ENCODE measurements around the gene HNRNPA3. TPM values are rescaled to one million over a fixed set of nuclear protein-coding genes. Genes with fewer than 3 reads are reported as not detected.
"Not testable (repeated sequence)": the region's sequence is repeated elsewhere in the genome, so short reads cannot be mapped to it uniquely, and the experiment has no call there.

HNRNPA3 gene
- total RNA-seq, 1 experiment from 2014 or later: 24.1 TPM

DNA sequence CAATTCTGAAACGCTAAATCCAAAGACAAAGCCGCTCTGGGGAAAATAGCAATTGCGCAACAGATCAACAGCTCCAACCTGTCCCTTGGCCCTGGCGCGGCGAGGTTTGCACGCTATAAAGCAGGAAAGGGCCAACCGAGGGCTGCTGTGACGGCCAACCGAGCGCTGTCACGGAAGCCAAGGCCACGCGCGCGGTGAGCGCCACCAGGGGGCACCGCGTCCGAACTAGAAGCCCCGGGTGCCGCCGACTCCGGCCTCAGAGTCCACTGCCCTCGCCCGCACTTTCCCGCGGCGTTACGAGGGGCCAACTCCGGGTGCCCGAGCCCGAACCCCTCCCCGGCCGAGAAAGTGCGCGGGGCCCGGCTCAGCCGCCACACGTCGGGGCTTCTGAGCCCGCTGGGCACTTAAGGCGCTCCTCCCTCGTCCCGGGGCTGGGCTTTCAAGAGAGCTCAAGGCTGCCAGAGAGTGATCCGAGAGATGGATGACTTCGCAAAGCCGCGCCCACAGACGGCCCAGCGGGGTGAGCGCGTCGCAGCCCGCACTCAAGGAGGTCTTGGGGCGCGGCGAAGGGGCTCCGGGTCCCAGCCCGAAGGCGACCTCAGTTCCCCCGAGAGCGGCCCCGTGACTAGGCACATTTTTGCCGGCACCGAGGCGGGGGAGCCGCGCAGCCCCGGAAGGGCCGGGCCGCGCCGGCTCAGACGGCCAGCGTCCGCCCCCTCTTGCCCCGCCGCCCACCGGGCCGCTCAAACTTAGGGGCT lies 51.0 kb downstream of the HNRNPA3 start:
- peak; percentile 97 for DNase-seq (ENCODE audit: low read depth)
- in situ Hi-C loops (cut with HindIII; ENCODE audit: low pct_unique_long_range_greater_than_20kb, low sequenced_read_pairs): loop anchor here (10.0 kb wide), 1 partner anchor 151 kb away; no protein-coding TSS in a partner anchor

- no peak for DNase-seq (ENCODE audit: low read depth)
- in situ Hi-C loops (cut with HindIII; ENCODE audit: low pct_unique_long_range_greater_than_20kb, low sequenced_read_pairs): loop anchor here (10.0 kb wide), 1 partner anchor 151 kb away; no protein-coding TSS in a partner anchor
These were observed 51.7 kb downstream of the HNRNPA3 start for GRCh38 chr2:177264209-177264692.

DNA sequence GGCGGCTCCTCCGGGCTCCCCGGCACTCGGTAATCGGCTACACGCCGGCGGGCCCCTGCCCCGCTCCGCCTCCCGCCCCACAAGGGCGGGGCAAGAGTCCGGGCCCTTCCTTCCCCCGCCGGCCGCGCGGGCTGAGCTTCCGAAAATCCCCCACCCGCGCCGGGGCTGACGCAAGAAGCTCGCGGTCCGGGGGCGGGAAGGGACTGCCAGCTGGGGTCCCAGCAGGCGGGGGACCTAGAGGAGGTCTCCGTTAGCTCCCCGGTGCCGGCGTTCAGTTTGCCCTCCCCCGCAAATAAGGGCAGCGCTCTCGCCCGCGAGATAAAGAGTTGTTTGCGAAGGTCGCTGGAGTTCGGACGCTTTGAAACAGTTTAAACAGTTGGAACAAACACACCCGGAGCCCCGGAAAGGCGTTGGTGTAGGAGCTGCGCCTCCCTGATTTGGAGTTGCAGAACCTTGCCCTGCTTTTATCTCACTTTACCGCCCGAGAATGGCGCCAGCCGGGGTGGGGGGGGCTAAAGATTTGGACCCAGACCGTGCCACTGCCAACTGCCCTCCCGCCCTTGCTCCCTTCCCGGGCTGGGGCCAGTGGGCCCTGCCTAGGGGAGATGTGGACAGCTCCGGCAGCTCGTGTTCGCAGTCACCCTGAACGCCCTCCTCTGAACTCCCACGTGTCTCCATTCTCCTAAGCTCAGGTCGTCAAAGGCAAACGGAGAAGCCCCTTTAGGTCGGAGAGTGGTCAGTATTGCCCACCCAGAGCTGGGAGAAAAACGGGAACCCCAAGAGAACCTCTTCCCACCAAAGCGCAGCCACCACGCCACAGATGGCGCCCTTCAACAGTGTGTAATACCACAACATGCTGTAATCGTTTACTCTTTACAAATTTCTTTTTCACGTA lies 52.3 kb downstream of the HNRNPA3 start, which contains the start of gene NFE2L2:
TSS of gene NFE2L2 (minus strand) at position 35 of the 895 bp plus-strand sequence. CDS start 151 bp downstream, outside the sequence.
- in situ Hi-C loops (cut with HindIII; ENCODE audit: low pct_unique_long_range_greater_than_20kb, low sequenced_read_pairs): loop anchor here (10.0 kb wide), 1 partner anchor 150 kb away; no protein-coding TSS in a partner anchor
- DNase-seq (ENCODE audit: low read depth): peak; percentile 94

GRCh38 chr2:177265824-177266817 lies 53.5 kb downstream of the HNRNPA3 start:
- in situ Hi-C loops (cut with HindIII; ENCODE audit: low pct_unique_long_range_greater_than_20kb, low sequenced_read_pairs): loop anchor here (10.0 kb wide), 1 partner anchor 149 kb away; no protein-coding TSS in a partner anchor
- DNase-seq (ENCODE audit: low read depth): peak; percentile 96

DNA sequence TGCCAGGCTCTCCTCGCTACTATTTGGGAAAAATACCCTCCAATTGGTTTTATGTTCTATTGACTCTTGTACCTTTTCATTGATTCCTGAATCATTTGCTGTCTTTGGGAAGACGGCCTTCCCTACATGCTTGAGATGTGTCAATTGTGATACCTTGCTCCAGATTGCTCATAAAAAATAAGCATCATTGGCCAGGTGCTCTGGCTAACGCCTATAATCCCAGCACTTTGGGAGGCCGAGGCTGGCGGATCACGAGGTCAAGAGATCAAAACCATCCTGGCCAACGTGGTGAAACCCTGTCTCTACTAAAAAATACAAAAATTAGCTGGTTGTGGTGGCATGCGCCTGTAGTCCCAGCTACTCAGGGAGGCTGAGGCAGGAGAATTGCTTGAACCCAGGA lies 54.4 kb downstream of the HNRNPA3 start:
- not testable (repeated sequence) for DNase-seq (ENCODE audit: low read depth)
- in situ Hi-C loops (cut with HindIII; ENCODE audit: low pct_unique_long_range_greater_than_20kb, low sequenced_read_pairs): loop anchor here (10.0 kb wide), 1 partner anchor 148 kb away; no protein-coding TSS in a partner anchor

DNA sequence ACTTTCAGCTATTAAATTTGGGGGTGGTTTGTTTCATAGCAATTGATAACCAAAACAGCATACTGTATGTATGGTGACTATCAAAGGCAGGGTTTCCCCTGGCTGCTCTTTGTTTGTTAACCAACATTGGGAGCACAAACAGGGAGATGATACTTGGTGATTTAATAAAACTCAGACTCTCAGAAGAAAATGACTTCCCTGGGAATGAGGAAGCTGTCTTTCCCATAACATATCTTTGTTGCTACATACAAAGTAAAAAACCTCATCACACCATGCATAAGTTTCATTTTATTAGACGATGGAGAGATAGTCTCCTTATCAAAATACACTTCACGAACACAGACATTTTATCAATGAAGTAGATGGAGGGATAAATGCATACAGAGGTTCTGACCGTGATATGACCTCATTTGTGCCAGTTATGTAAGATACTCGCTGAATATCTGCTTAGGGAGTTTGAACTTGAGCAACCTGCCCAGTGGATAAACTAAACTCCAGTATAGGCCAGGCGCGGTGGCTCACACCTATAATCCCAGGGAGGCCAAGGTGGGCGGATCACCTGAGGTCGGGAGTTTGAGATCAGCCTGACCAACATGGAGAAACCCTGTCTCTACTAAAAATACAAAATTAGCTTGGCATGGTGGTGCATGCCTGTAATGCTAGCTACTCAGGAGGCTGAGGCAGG lies 55.7 kb downstream of the HNRNPA3 start:
- DNase-seq (ENCODE audit: low read depth): no peak
- in situ Hi-C loops (cut with HindIII; ENCODE audit: low pct_unique_long_range_greater_than_20kb, low sequenced_read_pairs): loop anchor here (10.0 kb wide), 1 partner anchor 146 kb away; no protein-coding TSS in a partner anchor

GRCh38 chr2:177268901-177269300 lies 56.3 kb downstream of the HNRNPA3 start:
- no peak for DNase-seq (ENCODE audit: low read depth)
- in situ Hi-C loops (cut with HindIII; ENCODE audit: low pct_unique_long_range_greater_than_20kb, low sequenced_read_pairs): loop anchor here (10.0 kb wide), 1 partner anchor 146 kb away; no protein-coding TSS in a partner anchor

DNA sequence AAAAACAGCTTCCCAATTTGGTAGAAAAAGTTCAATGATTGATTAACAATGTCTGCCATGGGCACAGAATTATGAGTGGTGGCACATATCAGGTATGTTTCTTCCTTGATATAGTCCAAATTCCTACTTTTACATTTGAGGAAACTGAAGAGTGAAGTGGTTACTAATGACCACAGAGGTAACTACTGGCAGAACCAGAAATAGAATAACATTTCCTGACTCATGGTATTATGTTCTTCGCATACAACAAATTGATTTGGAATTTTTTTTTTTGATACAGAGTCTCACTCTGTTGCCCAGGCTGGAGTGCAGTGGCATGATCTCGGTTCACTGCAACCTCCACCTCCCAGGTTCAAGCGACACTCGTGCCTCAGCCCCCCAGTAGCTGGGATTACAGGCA lies 57.9 kb downstream of the HNRNPA3 start:
- in situ Hi-C loops (cut with HindIII; ENCODE audit: low pct_unique_long_range_greater_than_20kb, low sequenced_read_pairs): no loop called here
- no peak for DNase-seq (ENCODE audit: low read depth)

GRCh38 chr2:177271981-177272666 lies 59.5 kb downstream of the HNRNPA3 start:
- in situ Hi-C loops (cut with HindIII; ENCODE audit: low pct_unique_long_range_greater_than_20kb, low sequenced_read_pairs): no loop called here
- DNase-seq (ENCODE audit: low read depth): no peak

- in situ Hi-C loops (cut with HindIII; ENCODE audit: low pct_unique_long_range_greater_than_20kb, low sequenced_read_pairs): no loop called here
- no peak for DNase-seq (ENCODE audit: low read depth)
These were observed 60.2 kb downstream of the HNRNPA3 start for GRCh38 chr2:177272765-177273164.

DNA sequence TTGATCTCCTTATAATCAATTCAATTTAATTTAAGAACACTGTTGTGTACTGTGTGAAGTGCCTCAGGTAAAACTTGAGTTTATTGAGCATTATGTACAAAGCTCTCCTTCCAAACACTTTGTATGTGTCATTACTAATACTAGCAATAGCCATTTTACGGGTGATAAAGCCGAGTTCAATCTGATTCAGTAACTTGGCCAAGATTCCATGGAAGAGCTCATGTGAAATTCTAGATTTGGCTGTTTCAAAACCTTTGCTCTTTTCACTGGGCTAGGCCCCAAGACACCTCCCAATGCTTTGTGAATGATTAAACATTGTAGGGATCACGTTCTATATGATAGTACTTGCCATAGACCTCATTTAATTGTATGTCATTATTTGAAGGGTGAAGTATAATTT lies 60.8 kb downstream of the HNRNPA3 start:
- DNase-seq (ENCODE audit: low read depth): no peak
- in situ Hi-C loops (cut with HindIII; ENCODE audit: low pct_unique_long_range_greater_than_20kb, low sequenced_read_pairs): no loop called here

Other genes with a start within 250 kb of the HNRNPA3 start
- gene NFE2L2, start 51.9 kb downstream of the HNRNPA3 start, total RNA-seq (2014; rRNA removed; shearing (Covaris generic); ENCODE audit: low replicate concordance): 57.2 and 108 TPM in 2 replicates
- gene AGPS, start 180.0 kb downstream of the HNRNPA3 start, total RNA-seq (2014; rRNA removed; shearing (Covaris generic); ENCODE audit: low replicate concordance): 13.5 and 26.8 TPM in 2 replicates